K562 (cell line): Measurements from ENCODE around the gene PGBD1. TPM values are rescaled to one million over a fixed set of nuclear protein-coding genes. Genes with fewer than 3 reads are reported as not detected.

Experiments used
- CXXC5 ChIP-seq: fragments of 250-450 bp; sonication (Bioruptor Pico); IDR thresholded peaks from 2 replicates; pipeline ENCODE4 v1.8.0; 2022; ENCODE audit warnings: inconsistent platforms, mild to moderate bottlenecking, moderate library complexity
- KHSRP ChIP-seq: fragments of 450-650 bp; IDR thresholded peaks from 2 replicates; pipeline ENCODE4 v1.6.1; 2017
- MTA1 ChIP-seq: fragments of 450-650 bp; IDR thresholded peaks from 2 replicates; pipeline ENCODE4 v1.6.1; 2017; ENCODE audit warnings: borderline replicate concordance
- NBN ChIP-seq: fragments of 450-650 bp; IDR thresholded peaks from 2 replicates; pipeline ENCODE4 v1.6.1; 2016; ENCODE audit warnings: low read depth, mild to moderate bottlenecking
- PTTG1 ChIP-seq: fragments of 450-650 bp; IDR thresholded peaks from 2 replicates; pipeline ENCODE4 v1.6.1; 2016; ENCODE audit warnings: low read depth, mild to moderate bottlenecking, missing genetic modification characterization, missing compliant biosample characterization
- RBBP5 ChIP-seq: fragments of 200-600 bp; sonication (generic); IDR thresholded peaks from 2 replicates; pipeline ENCODE4 v1.6.1; 2012; ENCODE audit warnings: borderline replicate concordance, mild to moderate bottlenecking, low read length, control low read depth, inconsistent platforms; ENCODE audit not compliant: insufficient read depth, poor library complexity, severe bottlenecking
- RHOXF2B ChIP-seq: fragments of 250-450 bp; sonication (Bioruptor Pico); conservative IDR thresholded peaks from 2 replicates; pipeline ENCODE4 v1.5.1; 2021
- SMAD4 ChIP-seq: fragments of 250-450 bp; sonication (Bioruptor Pico); conservative IDR thresholded peaks from 2 replicates; pipeline ENCODE4 v1.8.0; 2021; ENCODE audit warnings: inconsistent platforms, mild to moderate bottlenecking, moderate library complexity
- TRIM24 ChIP-seq, 2 experiments: fragments of 450-650 bp; IDR thresholded peaks; 2 replicates each; pipeline ENCODE4 v1.6.1; 2016
- ZBED1 ChIP-seq: IDR thresholded peaks from 2 replicates; pipeline ENCODE4 v1.6.1; 2014
- ZBTB40 ChIP-seq, 2 experiments: fragments of 450-650 bp in 1 of 2; sonication (generic) in 1 of 2; formaldehyde crosslinking in 1 of 2; IDR thresholded peaks; 2 replicates each; pipeline versions ENCODE4 v1.7.1 to v1.9.0; 2016 to 2022; ENCODE audit warnings: inconsistent platforms in 1 of 2, mild to moderate bottlenecking in 1 of 2, missing genetic modification reagents in 1 of 2
- ZNF57 ChIP-seq: fragments of 450-650 bp; formaldehyde crosslinking; IDR thresholded peaks from 2 replicates; pipeline ENCODE4 v1.4.0; 2020; ENCODE audit warnings: mild to moderate bottlenecking, moderate library complexity
- ZNF695 ChIP-seq: fragments of 450-650 bp; formaldehyde crosslinking; IDR thresholded peaks from 2 replicates; pipeline ENCODE4 v1.4.0; 2020; ENCODE audit warnings: mild to moderate bottlenecking, moderate library complexity
- polyA plus RNA-seq, 8 experiments: library from polyadenylated mRNA; depleted of rRNA in 4 of 8; stranded (reverse) in 5 of 8; unstranded in 3 of 8; fragments of >200 nt; fragmentation: Nextera tagmentation in 2 of 8; fragmentation: Illumina TruSeq in 1 of 8; extraction: Ambion mirVana in 2 of 8; extraction: Trizol in 1 of 8; gene quantifications; 2 replicates each; pipeline versions ENCODE4 v1.2.1 to v1.2.3, GENCODE V29; 2011 to 2014; ENCODE audit warnings: inconsistent platforms in 1 of 8, missing spikeins in 1 of 8
- total RNA-seq, 7 experiments: library from RNA; depleted of rRNA in 6 of 7; stranded (reverse); fragments of >200 nt in 6 of 7; fragmentation: Illumina TruSeq in 2 of 7; extraction: Trizol in 2 of 7; gene quantifications; 2 replicates each; pipeline versions ENCODE4 v1.2.1 to v1.2.3, GENCODE V29; 2011 to 2021; ENCODE audit warnings: low replicate concordance in 1 of 7

PGBD1 gene
- total and polyA plus RNA-seq, 9 of the 15 experiments (the other 6 are each of a cell fraction or from before 2014, with no cell fraction given) = 3.3 to 9.0 (median 7.3) TPM

GRCh38 chr6:28347119-28347518 is 65.7 kb downstream of the PGBD1 start (continued):
- TF ChIP-seq ZBTB40 (IDR thresholded peaks at IDR 0.05) (peak; percentile 34; the same call in 1 of the 2 replicates), ZBTB40 (CRISPR knock-in tag; IDR thresholded peaks at IDR 0.05) (no peak), MTA1 (peak; percentile 53; the same call in 1 of the 2 replicates), RBBP5 (no peak), NBN (0 out of 2 replicates have a peak, but pooled peaks have one; percentile 28), ZBED1 (no peak), KHSRP (no peak), PTTG1 (tag) (peak; percentile 40; the same call in 1 of the 2 replicates), TRIM24 (IDR thresholded peaks at IDR 0.05) (peak; percentile 31 to 32; a peak in 2 of 4 replicates), CXXC5 (CRISPR knock-in tag) (peak; percentile 22), RHOXF2B (CRISPR knock-in tag) (no peak), ZNF57 (no peak), ZNF695 (CRISPR knock-in tag) (no peak), SMAD4 (CRISPR knock-in tag) (0 out of 2 replicates have a peak, but pooled peaks have one; percentile 32)
